ENCODE results near the gene KCNMA1. TPM values are rescaled to one million over a fixed set of nuclear protein-coding genes. Genes with fewer than 3 reads are reported as not detected.

The KCNMA1 gene
- total and polyA plus RNA-seq, 3 donors from 2014 or later = 13.6 to 36.1 (median 24.7) TPM

GRCh38 chr10:77358656-77359055 is 279.0 kb downstream of the KCNMA1 start:
- H3K27ac ChIP-seq = no peak overlapping the region
- intact Hi-C loops (cut with DNase I; ENCODE audit: low total_unique reads) = no loop called here

GRCh38 chr10:77357611-77358310 is 279.8 kb downstream of the KCNMA1 start:
- no peak overlapping the region for H3K27ac ChIP-seq
- 83 to 88% methylated on average over 4 of the region's 4 CpGs for whole genome bisulfite sequencing, 2 donors

More at GRCh38 chr10:77358656-77359055, 279.0 kb downstream of the KCNMA1 start:
- H3K36me3 ChIP-seq (ENCODE audit: low read depth, missing control alignments) = no peaks in the 10 kb centered on the region
- no peaks in the 10 kb centered on the region for H3K9me3 ChIP-seq
- no peak for DNase-seq
- H3K4me1 ChIP-seq = no peaks in the 10 kb centered on the region
- 94 to 95% methylated on average over 5 of the region's 5 CpGs for WGBS, 2 donors
- TF ChIP-seq CTCF (IDR thresholded peaks at IDR 0.05) = no peak
- TF ChIP-seq POLR2A (IDR thresholded peaks at IDR 0.05) = no peak
- H3K27me3 ChIP-seq = no peaks in the 10 kb centered on the region
- H3K4me3 ChIP-seq = no peak overlapping the region

DNA sequence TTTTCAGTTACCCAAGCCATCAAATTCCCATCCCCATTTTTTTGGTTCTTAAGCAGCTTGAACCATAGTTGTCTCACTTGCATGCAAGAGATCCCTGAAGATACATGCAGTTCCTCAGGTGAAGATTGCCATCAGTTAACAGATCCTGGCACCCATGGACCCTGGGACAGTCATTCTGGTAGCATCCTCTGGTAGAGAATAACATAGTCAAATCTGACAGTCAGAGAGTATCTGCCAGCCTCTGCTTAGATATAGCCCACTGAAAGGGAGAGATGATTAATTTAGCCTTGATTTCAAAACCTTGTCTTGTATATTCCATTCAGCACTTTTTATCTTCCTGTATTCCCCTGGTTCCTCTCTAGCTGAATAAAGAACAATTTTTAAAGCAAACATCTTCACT is 280.4 kb downstream of the KCNMA1 start:
- Histone ChIP-seq H3K9me3 (no peaks in the 10 kb centered on the region), H3K27me3 (no peaks in the 10 kb centered on the region), H3K27ac (no peak overlapping the region), H3K4me3 (no peak overlapping the region), H3K4me1 (no peaks in the 10 kb centered on the region), H3K36me3 (ENCODE audit: low read depth, missing control alignments) (no peaks in the 10 kb centered on the region)
- intact Hi-C loops (cut with DNase I; ENCODE audit: low total_unique reads) = no loop called here
- TF ChIP-seq CTCF (IDR thresholded peaks at IDR 0.05) (no peak), POLR2A (IDR thresholded peaks at IDR 0.05) (no peak)
- no peak for DNase-seq

More at GRCh38 chr10:77357611-77358310, 279.8 kb downstream of the KCNMA1 start:
- intact Hi-C loops (cut with DNase I; ENCODE audit: low total_unique reads) = no loop called here
- TF ChIP-seq CTCF (IDR thresholded peaks at IDR 0.05) = no peak
- TF ChIP-seq POLR2A (IDR thresholded peaks at IDR 0.05) = no peak
- H3K4me3 ChIP-seq = no peak overlapping the region
- DNase-seq = no peak
- H3K4me1 ChIP-seq = no peaks in the 10 kb centered on the region
- no peaks in the 10 kb centered on the region for H3K27me3 ChIP-seq
- H3K9me3 ChIP-seq = no peaks in the 10 kb centered on the region
- H3K36me3 ChIP-seq (ENCODE audit: low read depth, missing control alignments) = no peaks in the 10 kb centered on the region

DNA sequence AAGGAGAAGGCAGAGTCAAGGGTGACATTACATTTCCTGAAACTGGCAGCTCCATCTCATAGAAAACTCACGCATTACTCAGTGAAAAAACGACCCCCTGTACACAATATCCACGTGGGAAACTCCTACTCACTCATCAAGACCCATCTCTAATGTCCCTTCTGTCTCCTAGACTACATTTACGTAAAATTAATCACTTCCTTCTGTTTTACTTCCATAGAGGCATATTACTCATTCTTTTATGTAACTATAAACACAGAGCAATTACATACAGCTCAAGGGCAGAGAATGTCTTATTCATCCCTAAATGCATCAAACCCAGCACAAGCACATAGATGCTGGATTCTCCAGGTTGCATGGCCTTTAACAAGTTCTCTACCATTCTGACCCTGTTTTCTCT is 281.8 kb downstream of the KCNMA1 start:
- no peaks in the 10 kb centered on the region for H3K9me3 ChIP-seq
- no peak overlapping the region for H3K4me3 ChIP-seq
- WGBS, 2 donors = 72 to 78% methylated on average over 4 of the region's 4 CpGs
- no peaks in the 10 kb centered on the region for H3K36me3 ChIP-seq (ENCODE audit: low read depth, missing control alignments)
- H3K27me3 ChIP-seq = no peaks in the 10 kb centered on the region
- no peaks in the 10 kb centered on the region for H3K4me1 ChIP-seq
- intact Hi-C loops (cut with DNase I; ENCODE audit: low total_unique reads) = no loop called here
- H3K27ac ChIP-seq = no peak overlapping the region
- no peak for DNase-seq
- TF ChIP-seq CTCF (IDR thresholded peaks at IDR 0.05) (no peak), POLR2A (IDR thresholded peaks at IDR 0.05) (no peak)

DNA sequence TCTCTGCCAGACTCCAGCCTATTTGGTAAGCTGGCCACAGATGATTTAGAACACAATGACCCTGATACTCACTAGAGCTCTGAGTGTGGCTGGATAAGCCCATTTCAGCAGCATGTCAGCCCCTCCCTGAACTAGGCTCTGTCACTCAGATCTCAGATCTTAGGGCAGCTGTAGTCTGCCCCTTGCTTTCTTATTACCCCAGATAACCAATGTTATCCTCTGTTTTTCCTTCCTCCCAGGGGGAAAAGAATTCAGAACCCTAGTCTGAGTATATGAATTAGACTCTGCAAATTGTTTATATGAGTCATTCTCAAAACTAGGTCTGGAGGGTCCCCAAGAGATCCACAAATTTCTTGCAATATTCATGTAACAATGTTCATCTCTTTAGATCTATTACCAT is 286.2 kb downstream of the KCNMA1 start:
- Histone ChIP-seq H3K4me3 (no peak overlapping the region), H3K4me1 (no peaks in the 10 kb centered on the region), H3K36me3 (ENCODE audit: low read depth, missing control alignments) (no peaks in the 10 kb centered on the region), H3K27ac (no peak overlapping the region), H3K27me3 (no peaks in the 10 kb centered on the region), H3K9me3 (no peaks in the 10 kb centered on the region)
- TF ChIP-seq POLR2A (IDR thresholded peaks at IDR 0.05) = no peak
- TF ChIP-seq CTCF (IDR thresholded peaks at IDR 0.05) = no peak
- DNase-seq = no peak
- intact Hi-C loops (cut with DNase I; ENCODE audit: low total_unique reads) = no loop called here
